ENCODE data around the gene PLB1. TPM values are rescaled to one million over a fixed set of nuclear protein-coding genes. Genes with fewer than 3 reads are reported as not detected.

Gene PLB1
- total RNA-seq, 6 experiments from 2014 or later: 0.66 to 1.9 (median 1.1) TPM

DNA sequence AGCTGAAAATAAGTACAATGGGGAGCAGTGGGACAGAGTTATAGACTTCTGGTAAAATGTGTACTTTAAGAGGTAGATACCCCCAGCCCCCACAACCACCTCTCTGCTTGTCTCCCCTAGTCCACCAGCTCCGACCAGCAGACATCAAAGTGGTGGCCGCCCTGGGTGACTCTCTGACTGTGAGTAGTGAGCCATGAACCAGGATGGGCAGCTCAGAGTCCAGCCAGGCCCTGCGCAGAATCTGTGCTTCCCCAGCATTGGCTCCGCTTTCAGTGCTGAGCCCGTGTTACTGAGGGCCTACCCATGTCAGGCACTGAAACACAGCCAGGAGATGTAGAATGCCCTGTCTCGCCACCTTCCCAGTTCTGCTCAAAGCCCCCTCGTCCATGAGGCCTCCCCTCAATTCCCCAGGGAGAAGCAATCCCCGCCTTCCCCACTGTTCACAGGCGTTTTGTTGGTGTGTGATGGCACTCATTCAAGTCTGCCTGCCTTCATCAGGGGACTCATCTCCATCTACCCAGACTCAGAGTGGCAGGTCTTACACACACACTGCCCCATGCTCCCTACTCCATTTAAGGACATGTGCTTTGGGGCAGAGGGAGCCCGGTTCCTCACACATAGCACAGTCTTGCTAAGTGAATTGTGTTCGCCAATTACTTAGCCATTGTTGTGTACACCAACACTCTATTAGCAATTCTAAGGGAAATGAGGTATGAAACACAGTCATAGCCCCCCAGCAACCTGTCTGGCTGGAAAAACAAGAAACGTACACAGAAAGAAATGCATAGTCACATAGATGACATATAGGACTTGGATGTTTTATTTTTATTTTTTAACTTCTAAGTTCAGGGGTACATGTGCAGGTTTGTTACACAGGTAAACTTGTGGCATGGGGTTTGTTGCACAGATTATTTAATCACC is 122.6 kb downstream of the PLB1 start:
- no peak for TF ChIP-seq POLR2A (IDR thresholded peaks at IDR 0.05)
- TF ChIP-seq, protein P1, sequence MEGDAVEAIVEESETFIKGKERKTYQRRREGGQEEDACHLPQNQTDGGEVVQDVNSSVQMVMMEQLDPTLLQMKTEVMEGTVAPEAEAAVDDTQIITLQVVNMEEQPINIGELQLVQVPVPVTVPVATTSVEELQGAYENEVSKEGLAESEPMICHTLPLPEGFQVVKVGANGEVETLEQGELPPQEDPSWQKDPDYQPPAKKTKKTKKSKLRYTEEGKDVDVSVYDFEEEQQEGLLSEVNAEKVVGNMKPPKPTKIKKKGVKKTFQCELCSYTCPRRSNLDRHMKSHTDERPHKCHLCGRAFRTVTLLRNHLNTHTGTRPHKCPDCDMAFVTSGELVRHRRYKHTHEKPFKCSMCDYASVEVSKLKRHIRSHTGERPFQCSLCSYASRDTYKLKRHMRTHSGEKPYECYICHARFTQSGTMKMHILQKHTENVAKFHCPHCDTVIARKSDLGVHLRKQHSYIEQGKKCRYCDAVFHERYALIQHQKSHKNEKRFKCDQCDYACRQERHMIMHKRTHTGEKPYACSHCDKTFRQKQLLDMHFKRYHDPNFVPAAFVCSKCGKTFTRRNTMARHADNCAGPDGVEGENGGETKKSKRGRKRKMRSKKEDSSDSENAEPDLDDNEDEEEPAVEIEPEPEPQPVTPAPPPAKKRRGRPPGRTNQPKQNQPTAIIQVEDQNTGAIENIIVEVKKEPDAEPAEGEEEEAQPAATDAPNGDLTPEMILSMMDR (IDR thresholded peaks at IDR 0.05): no peak
- no peak overlapping the region for H3K27ac ChIP-seq
- DNase-seq: no peak

DNA sequence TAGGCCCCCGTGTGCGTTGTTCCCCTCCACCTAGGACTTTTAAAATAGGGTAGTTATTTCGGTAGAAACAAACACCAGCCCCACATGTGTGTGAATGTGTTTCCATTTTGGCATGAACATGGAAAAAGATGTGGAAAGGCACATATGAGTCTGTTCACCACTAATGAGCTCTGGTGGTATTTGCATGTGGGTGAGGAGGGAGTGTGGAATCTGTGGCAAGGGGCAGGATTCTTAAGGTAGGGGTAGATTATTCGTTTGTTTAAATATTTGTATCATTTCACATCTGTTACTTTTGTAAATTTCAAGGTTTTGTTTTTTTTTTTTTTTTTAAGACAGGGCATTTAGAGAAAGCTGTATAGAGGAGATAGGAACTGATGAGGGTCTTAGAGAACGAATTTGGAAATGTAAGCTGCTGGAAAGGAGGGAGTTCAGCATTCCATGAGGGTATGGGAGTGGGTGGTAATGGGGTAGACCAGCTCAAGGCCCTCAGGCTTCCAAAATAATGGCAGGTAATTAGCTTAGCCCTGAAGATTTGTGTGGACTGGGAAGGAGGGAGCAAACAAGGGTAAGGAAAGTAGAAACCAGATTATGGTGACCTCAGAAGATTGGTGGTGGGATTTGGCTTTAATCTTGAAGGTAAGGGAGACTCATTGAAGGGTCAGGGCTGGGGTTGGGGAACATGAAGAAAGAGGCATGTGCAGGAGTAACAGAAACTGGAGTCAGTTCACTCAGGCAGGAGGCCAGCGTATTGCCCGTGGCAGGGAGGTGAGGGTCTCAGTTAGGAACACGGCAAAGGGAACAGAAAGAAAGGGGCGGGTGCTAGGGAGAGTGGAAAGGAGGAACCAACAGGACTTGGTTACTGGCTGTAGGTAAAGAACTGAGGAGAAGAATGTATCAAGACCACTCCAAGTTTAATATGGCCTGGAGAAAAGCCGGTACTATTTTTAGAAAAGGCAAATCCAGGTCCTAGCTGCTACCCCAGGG is 123.6 kb downstream of the PLB1 start:
- peaks cover 0 to 14% (median 3%) of the 10 kb centered on the region in 4 donors for H3K4me1 ChIP-seq
- H3K27me3 ChIP-seq: no peaks in the 10 kb centered on the region
- 74% methylated on average over 10 of the region's 10 CpGs for WGBS (ENCODE audit: insufficient coverage, low coverage, low lambda C conversion rate, missing lambda C conversion rate)
- H3K4me3 ChIP-seq: no peak overlapping the region
- H3K9me3 ChIP-seq: no peaks in the 10 kb centered on the region
- DNase-seq: no peak
- TF ChIP-seq, protein P1 (IDR thresholded peaks at IDR 0.05): no peak
- TF ChIP-seq POLR2A (IDR thresholded peaks at IDR 0.05): no peak
- no peaks in the 10 kb centered on the region for H3K36me3 ChIP-seq
- ATAC-seq: no peak
- intact Hi-C loops (cut with DNase I): loop anchor here in 1 of 2 donors (10.0 kb wide), 1 partner anchor 135 kb away; the partner anchor contains the start of gene PPP1CB
- H3K27ac ChIP-seq: no peak overlapping the region

More for the DNA sequence above, 122.6 kb downstream of the PLB1 start:
- Histone ChIP-seq H3K9me3 (no peaks in the 10 kb centered on the region), H3K4me3 (no peak overlapping the region), H3K4me1 (peaks cover 0 to 14% (median 3%) of the 10 kb centered on the region in 4 donors), H3K27me3 (no peaks in the 10 kb centered on the region), H3K36me3 (no peaks in the 10 kb centered on the region)
- WGBS (ENCODE audit: insufficient coverage, low coverage, low lambda C conversion rate, missing lambda C conversion rate): 86% methylated on average over 5 of the region's 12 CpGs
- intact Hi-C loops (cut with DNase I): loop anchor here in 1 of 2 donors (10.0 kb wide), 1 partner anchor 136 kb away; the partner anchor contains the start of gene PPP1CB
- ATAC-seq: no peak

DNA sequence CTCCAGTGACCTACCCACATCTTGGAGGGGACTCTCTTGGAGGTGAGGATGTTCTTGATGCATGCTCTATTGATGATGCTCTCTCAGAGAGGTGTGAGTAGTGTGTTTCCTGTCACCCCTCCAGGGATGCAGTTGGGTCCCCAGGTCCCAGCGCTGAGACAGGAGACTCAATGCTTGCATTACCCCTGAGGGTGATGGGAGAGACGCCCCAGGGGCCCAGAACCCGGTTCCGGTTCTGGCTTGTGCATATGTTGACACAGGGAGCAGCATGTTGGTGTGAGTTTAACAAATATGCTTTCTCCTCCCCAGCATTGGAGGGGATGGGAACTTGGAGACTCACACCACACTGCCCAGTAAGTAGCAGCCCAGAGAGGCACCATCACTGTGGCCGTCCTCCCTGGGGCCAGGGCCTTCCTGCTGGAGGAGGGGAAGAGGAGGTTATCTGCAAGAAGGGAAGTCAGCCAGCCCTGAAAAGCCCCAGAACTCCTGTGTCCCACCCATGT is 124.5 kb downstream of the PLB1 start:
- WGBS (ENCODE audit: insufficient coverage, low coverage, low lambda C conversion rate, missing lambda C conversion rate): 55% methylated on average over 2 of the region's 5 CpGs

DNA sequence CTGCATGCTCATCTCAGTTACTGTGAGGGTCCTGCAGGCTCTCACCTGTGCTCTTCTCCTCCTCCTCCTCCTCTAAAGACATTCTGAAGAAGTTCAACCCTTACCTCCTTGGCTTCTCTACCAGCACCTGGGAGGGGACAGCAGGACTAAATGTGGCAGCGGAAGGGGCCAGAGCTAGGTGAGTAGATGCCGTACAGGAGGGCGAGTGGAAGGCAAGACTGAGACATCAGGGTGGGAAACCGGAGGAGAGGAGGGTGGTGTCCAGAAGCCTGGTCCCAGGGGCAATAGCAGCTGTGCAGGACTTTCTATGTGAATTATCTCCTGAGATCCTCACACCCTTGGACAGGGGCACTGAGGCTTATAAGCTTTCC is 124.9 kb downstream of the PLB1 start:
- TF ChIP-seq, protein P1 (IDR thresholded peaks at IDR 0.05): no peak
- no peak for TF ChIP-seq POLR2A (IDR thresholded peaks at IDR 0.05)
- no peak overlapping the region for H3K4me3 ChIP-seq
- no peaks in the 10 kb centered on the region for H3K36me3 ChIP-seq
- peak overlapping the region; percentile 55 to 93 (median 85) for H3K27ac ChIP-seq
- DNase-seq (no peak), ATAC-seq (no peak)
- peaks cover 0 to 22% (median 9%) of the 10 kb centered on the region in 4 donors for H3K4me1 ChIP-seq
- WGBS (ENCODE audit: insufficient coverage, low coverage, low lambda C conversion rate, missing lambda C conversion rate): 80% methylated on average over 1 of the region's 4 CpGs
- H3K9me3 ChIP-seq: no peaks in the 10 kb centered on the region
- H3K27me3 ChIP-seq: no peaks in the 10 kb centered on the region
- intact Hi-C loops (cut with DNase I): no loop called here

More for the DNA sequence above, 124.5 kb downstream of the PLB1 start:
- TF ChIP-seq POLR2A (IDR thresholded peaks at IDR 0.05): no peak
- TF ChIP-seq, protein P1 (IDR thresholded peaks at IDR 0.05): no peak
- Histone ChIP-seq H3K36me3 (no peaks in the 10 kb centered on the region), H3K27me3 (no peaks in the 10 kb centered on the region), H3K9me3 (no peaks in the 10 kb centered on the region), H3K4me3 (no peak overlapping the region), H3K4me1 (peaks cover 0 to 18% (median 6%) of the 10 kb centered on the region in 4 donors), H3K27ac (peak overlapping the region in 2 of 3 donors; percentile 85 to 93)
- intact Hi-C loops (cut with DNase I): no loop called here
- DNase-seq: no peak
- no peak for ATAC-seq

Data from right lobe of liver (tissue), 6 donors.